Suprapubic skin (tissue), 4 donors: ENCODE measurements around the gene IKZF1. TPM values are rescaled to one million over a fixed set of nuclear protein-coding genes. Genes with fewer than 3 reads are reported as not detected.

ENCODE experiments used
- DNase-seq, 2 donors: peaks; one replicate each; pipeline ENCODE4 v3.0.0-alpha.2; 2019; ENCODE audit warnings: low spot score in 2 of 2
- H3K27ac ChIP-seq: fragments of 200-600 bp; sonication (generic); one replicate; pipeline ENCODE4 v1.5.1; 2019
- H3K27me3 ChIP-seq: fragments of 200-600 bp; sonication (generic); one replicate; pipeline ENCODE4 v1.5.1; 2019
- H3K36me3 ChIP-seq: fragments of 200-600 bp; sonication (generic); one replicate; pipeline ENCODE4 v1.5.1; 2019
- H3K4me1 ChIP-seq: fragments of 200-600 bp; sonication (generic); one replicate; pipeline ENCODE4 v1.5.1; 2019
- H3K4me3 ChIP-seq: fragments of 200-600 bp; sonication (generic); one replicate; pipeline ENCODE4 v1.5.1; 2019; ENCODE audit warnings: mild to moderate bottlenecking
- H3K9me3 ChIP-seq: fragments of 200-600 bp; sonication (generic); one replicate; pipeline ENCODE4 v1.5.1; 2019
- EP300 ChIP-seq: sonication (generic); formaldehyde crosslinking; IDR thresholded peaks from one replicate; pipeline ENCODE4 v1.6.1; 2017; ENCODE audit warnings: antibody characterized with exemption
- POLR2A ChIP-seq, 2 donors: fragments of 450-650 bp; IDR thresholded peaks; one replicate each; pipeline ENCODE4 v1.6.1; 2017; ENCODE audit warnings: antibody characterized with exemption in 2 of 2, mild to moderate bottlenecking in 2 of 2, moderate library complexity in 2 of 2
- POLR2AphosphoS5 ChIP-seq, 3 donors: sonication (generic); formaldehyde crosslinking; IDR thresholded peaks; one replicate each; pipeline ENCODE4 v1.6.1; 2017; ENCODE audit warnings: antibody characterized with exemption in 3 of 3
- WGBS: methylation state at CpG from one replicate; pipeline ENCODE4 v1.1.5; 2018; 5-methylcytosine and 5-hydroxymethylcytosine counted together
- total RNA-seq, 4 donors: library from RNA; depleted of rRNA; stranded (reverse); fragments of >200 nt; gene quantifications; one replicate each; pipeline ENCODE4 v1.1.0, GENCODE V29; 2016
- TF ChIP-seq, protein P1 (sequence below), 2 donors: fragments of 200-600 bp in 1 of 2; fragments of 450-650 bp in 1 of 2; sonication (generic) in 1 of 2; IDR thresholded peaks; one replicate each; pipeline ENCODE4 v1.5.1; 2016 to 2019; ENCODE audit warnings: antibody characterized with exemption in 2 of 2, mild to moderate bottlenecking in 1 of 2, moderate library complexity in 1 of 2

The IKZF1 gene
- total RNA-seq, 4 donors from 2014 or later: 3.2 to 17.5 (median 6.2) TPM

DNA sequence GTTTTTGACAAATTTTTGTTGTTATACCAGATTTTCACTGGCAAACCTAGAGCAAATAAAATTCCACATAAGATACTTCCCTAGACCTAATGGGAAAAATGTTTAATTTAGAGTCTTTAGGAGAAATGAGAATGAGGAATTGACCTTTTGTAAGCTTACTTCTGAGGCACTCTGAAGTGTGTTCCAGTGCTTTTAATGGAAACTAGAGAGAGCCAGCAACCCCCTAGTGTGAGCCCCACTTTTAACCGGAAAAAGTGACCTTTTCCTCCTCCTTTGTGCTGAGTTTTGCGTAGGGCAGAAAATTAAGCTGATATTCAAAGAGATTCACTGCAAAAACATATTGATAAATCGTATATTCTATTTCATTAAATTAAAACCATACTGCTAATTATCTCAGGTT lies 5.2 kb downstream of the IKZF1 start:
- H3K27ac ChIP-seq: no peak overlapping the region
- TF ChIP-seq, protein P1, sequence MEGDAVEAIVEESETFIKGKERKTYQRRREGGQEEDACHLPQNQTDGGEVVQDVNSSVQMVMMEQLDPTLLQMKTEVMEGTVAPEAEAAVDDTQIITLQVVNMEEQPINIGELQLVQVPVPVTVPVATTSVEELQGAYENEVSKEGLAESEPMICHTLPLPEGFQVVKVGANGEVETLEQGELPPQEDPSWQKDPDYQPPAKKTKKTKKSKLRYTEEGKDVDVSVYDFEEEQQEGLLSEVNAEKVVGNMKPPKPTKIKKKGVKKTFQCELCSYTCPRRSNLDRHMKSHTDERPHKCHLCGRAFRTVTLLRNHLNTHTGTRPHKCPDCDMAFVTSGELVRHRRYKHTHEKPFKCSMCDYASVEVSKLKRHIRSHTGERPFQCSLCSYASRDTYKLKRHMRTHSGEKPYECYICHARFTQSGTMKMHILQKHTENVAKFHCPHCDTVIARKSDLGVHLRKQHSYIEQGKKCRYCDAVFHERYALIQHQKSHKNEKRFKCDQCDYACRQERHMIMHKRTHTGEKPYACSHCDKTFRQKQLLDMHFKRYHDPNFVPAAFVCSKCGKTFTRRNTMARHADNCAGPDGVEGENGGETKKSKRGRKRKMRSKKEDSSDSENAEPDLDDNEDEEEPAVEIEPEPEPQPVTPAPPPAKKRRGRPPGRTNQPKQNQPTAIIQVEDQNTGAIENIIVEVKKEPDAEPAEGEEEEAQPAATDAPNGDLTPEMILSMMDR (IDR thresholded peaks at IDR 0.05): no peak
- no peak for TF ChIP-seq POLR2AphosphoS5 (IDR thresholded peaks at IDR 0.05)
- TF ChIP-seq POLR2A (IDR thresholded peaks at IDR 0.05): no peak
- no peak for TF ChIP-seq EP300
- 81% methylated on average over 3 of the region's 3 CpGs for WGBS

DNA sequence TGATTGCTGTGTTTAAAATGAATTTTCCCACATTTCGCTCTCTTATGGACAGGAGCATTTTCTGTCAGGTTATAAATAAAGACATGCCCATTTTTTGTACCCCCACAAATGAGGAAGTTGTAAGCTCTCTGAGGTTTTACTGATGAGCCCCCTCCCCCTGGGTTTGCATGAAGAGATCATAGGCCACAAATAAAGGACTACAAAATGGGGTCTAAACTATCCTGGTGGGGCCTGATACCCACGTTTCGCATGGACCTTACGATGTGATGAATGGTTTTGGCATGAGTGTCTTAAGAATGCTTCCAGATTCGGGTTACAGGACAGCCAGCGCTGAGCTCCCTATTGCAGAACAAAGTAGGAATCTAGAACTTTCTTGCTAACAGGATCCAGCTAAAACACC lies 5.8 kb downstream of the IKZF1 start:
- DNase-seq: no peak
- TF ChIP-seq, protein P1 (IDR thresholded peaks at IDR 0.05): no peak
- TF ChIP-seq EP300: no peak
- TF ChIP-seq POLR2A (IDR thresholded peaks at IDR 0.05): no peak
- TF ChIP-seq POLR2AphosphoS5 (IDR thresholded peaks at IDR 0.05): no peak
- Histone ChIP-seq H3K36me3 (no peaks in the 10 kb centered on the region), H3K27ac (no peak overlapping the region), H3K4me1 (no peaks in the 10 kb centered on the region), H3K27me3 (peaks cover 14% of the 10 kb centered on the region), H3K9me3 (no peaks in the 10 kb centered on the region), H3K4me3 (no peak overlapping the region)
- 67% methylated on average over 6 of the region's 6 CpGs for WGBS

More for the DNA sequence above, 5.2 kb downstream of the IKZF1 start:
- Histone ChIP-seq H3K4me1 (peaks cover 2% of the 10 kb centered on the region), H3K9me3 (no peaks in the 10 kb centered on the region), H3K36me3 (no peaks in the 10 kb centered on the region), H3K4me3 (no peak overlapping the region), H3K27me3 (peaks cover 20% of the 10 kb centered on the region)
- no peak for DNase-seq

DNA sequence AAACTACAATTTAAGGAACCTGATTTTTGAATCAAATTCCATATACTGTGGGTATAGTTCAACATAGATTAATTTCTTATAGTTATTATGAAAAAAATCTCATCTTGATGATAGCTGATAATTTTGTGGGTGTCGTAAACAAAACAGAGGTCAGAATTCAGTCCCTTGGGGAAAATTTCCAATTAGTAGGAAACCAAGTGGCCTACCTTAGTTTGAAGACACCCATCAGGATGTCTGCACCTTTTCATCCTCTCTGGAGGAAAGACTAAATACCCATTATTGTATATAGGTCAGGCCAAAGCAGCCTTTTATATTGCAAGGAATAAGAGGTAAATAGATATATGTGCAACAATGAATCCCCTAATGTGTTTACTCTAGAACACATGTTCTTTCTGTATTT lies 6.4 kb downstream of the IKZF1 start:
- TF ChIP-seq, protein P1 (IDR thresholded peaks at IDR 0.05): no peak
- no peak for TF ChIP-seq EP300
- H3K27me3 ChIP-seq: peaks cover 10% of the 10 kb centered on the region
- H3K4me3 ChIP-seq: no peak overlapping the region
- 95% methylated on average over 1 of the region's 1 CpG for WGBS
- H3K36me3 ChIP-seq: no peaks in the 10 kb centered on the region
- H3K4me1 ChIP-seq: no peaks in the 10 kb centered on the region
- no peak for DNase-seq
- H3K9me3 ChIP-seq: no peaks in the 10 kb centered on the region
- H3K27ac ChIP-seq: no peak overlapping the region

DNA sequence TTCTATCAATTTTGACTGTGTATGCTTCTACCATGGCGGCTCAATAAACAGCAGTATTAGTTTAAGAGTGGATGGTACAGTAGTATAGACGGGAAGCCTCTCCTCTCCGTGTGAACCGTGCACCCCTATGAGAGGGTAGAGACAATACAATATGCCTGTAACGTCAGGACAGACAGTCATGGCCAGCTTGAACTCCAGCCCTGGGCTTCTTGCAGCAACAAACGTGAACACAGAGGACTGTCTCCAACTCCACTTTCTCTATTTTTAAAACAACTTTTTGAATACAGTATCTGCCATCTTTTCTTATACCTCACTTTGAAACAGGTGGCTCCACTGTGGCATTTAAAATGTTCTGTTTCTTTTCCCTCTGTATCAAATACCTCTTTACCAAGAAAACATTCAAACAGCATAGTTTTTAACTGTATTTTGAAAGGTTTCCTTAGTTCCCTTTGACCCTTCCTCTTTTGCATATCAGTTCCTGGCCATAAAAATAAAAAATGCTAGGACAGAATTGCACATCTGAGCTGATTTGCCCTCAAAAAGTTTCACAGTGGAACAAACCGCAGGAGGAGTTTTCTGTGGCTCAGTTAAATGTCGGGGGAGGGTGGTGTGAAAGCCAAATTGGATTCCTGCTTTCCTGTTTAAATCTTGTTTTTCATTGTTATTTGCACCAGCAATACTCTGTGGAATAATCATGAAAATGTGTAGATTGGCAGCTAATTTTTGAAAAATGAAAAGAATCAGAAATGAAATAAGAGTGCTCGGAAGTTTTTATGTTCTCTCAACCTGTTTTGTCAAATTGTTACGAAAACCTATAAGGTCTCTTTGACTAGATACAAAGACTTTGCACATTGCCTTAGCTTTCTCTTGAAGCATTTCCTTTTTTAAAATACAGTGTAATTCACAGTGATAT lies 8.0 kb downstream of the IKZF1 start:
- TF ChIP-seq EP300 (no peak), POLR2A (IDR thresholded peaks at IDR 0.05) (no peak), POLR2AphosphoS5 (IDR thresholded peaks at IDR 0.05) (no peak)
- TF ChIP-seq, protein P1 (IDR thresholded peaks at IDR 0.05): no peak
- no peaks in the 10 kb centered on the region for H3K4me1 ChIP-seq
- H3K27ac ChIP-seq: no peak overlapping the region
- H3K27me3 ChIP-seq: peaks cover 10% of the 10 kb centered on the region
- DNase-seq: no peak
- H3K9me3 ChIP-seq: no peaks in the 10 kb centered on the region
- WGBS: 67% methylated on average over 10 of the region's 10 CpGs
- no peaks in the 10 kb centered on the region for H3K36me3 ChIP-seq
- no peak overlapping the region for H3K4me3 ChIP-seq

DNA sequence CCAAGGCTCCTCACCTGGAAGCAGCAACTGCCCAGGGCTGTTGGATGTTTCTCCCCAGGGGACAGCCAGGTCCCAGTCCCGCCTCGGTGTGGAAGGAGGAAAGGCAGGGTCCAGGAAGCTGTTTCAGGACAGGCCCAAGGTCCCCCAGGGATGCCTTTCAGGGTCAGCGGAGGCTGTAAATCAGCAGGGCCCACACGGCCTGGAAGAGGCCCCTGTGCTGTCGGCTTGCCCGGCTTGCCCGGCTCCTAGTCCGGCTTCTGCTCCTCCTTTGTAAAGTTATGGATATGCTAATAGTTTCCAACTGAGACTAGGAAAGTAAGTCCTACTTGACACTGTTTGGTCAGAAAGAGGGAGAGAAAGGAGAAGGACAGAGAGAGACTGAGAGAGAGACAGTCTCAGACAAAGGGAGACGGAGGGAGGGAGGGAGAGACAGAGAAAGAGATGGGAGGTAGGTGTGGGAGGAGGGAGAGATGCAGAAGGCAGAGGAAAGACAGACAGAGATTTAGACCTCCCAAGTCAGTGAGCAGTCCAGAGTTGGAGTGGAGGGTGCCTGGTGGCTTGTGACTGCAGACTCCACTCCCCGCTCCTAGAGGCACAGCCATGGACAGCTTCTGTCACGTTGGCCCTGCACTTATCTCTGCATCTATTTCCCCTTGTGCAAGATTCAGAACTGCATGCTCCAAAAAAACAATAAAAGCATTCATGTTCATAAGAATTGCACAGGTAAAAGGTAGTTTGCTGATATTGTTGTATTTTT lies 10.5 kb downstream of the IKZF1 start:
- no peak for TF ChIP-seq EP300
- TF ChIP-seq POLR2A (IDR thresholded peaks at IDR 0.05): no peak
- TF ChIP-seq, protein P1 (IDR thresholded peaks at IDR 0.05): no peak
- TF ChIP-seq POLR2AphosphoS5 (IDR thresholded peaks at IDR 0.05): no peak
- Histone ChIP-seq H3K4me1 (no peaks in the 10 kb centered on the region), H3K27ac (no peak overlapping the region), H3K4me3 (no peak overlapping the region), H3K27me3 (no peaks in the 10 kb centered on the region), H3K9me3 (no peaks in the 10 kb centered on the region), H3K36me3 (no peaks in the 10 kb centered on the region)
- no peak for DNase-seq
- WGBS: 45% methylated on average over 9 of the region's 11 CpGs
